ENCODE results near the gene DAAM2.

DAAM2 gene

GRCh38 chr6:39790772-39791171, 1.4 kb upstream of the DAAM2 start:
- no peak for DNase-seq

- DNase-seq: no peak
Measured at GRCh38 chr6:39791311-39791710, 865 bp upstream of the DAAM2 start.

- DNase-seq: no peak
Measured at GRCh38 chr6:39792540-39793450, 619 bp downstream of the DAAM2 start.

- no peak for DNase-seq
Measured at GRCh38 chr6:39793516-39793915, 1.3 kb downstream of the DAAM2 start.

GRCh38 chr6:39794231-39794630, 2.1 kb downstream of the DAAM2 start:
- DNase-seq: no peak

GRCh38 chr6:39797751-39798150, 5.6 kb downstream of the DAAM2 start:
- no peak for DNase-seq

GRCh38 chr6:39800034-39801032, 8.2 kb downstream of the DAAM2 start:
- DNase-seq: no peak

- DNase-seq: no peak
Measured at GRCh38 chr6:39801456-39802251, 9.5 kb downstream of the DAAM2 start.

GRCh38 chr6:39803872-39804271, 11.7 kb downstream of the DAAM2 start:
- no peak for DNase-seq

GRCh38 chr6:39804466-39805065, 12.4 kb downstream of the DAAM2 start:
- DNase-seq: no peak

- DNase-seq: no peak
Measured at GRCh38 chr6:39806278-39806677, 14.1 kb downstream of the DAAM2 start.

- no peak for DNase-seq
Measured at GRCh38 chr6:39808346-39808745, 16.2 kb downstream of the DAAM2 start.

GRCh38 chr6:39808964-39809363, 16.8 kb downstream of the DAAM2 start:
- no peak for DNase-seq

GRCh38 chr6:39811835-39812345, 19.7 kb downstream of the DAAM2 start:
- DNase-seq: no peak

- no peak for DNase-seq
Measured at GRCh38 chr6:39812496-39812852, 20.3 kb downstream of the DAAM2 start.

- no peak for DNase-seq
Measured at GRCh38 chr6:39812853-39813533, 20.8 kb downstream of the DAAM2 start.

- no peak for DNase-seq
Measured at GRCh38 chr6:39814236-39814635, 22.1 kb downstream of the DAAM2 start.

- no peak for DNase-seq
Measured at GRCh38 chr6:39815356-39815755, 23.2 kb downstream of the DAAM2 start.

- DNase-seq: no peak
Measured at GRCh38 chr6:39816747-39817146, 24.6 kb downstream of the DAAM2 start.

GRCh38 chr6:39818695-39819094, 26.5 kb downstream of the DAAM2 start:
- DNase-seq: no peak

- no peak for DNase-seq
Measured at GRCh38 chr6:39819228-39819627, 27.1 kb downstream of the DAAM2 start.

- no peak for DNase-seq
Measured at GRCh38 chr6:39819676-39820075, 27.5 kb downstream of the DAAM2 start.
